ENCODE results near the gene HDAC3. TPM values are rescaled to one million over a fixed set of nuclear protein-coding genes. Genes with fewer than 3 reads are reported as not detected.

Gene HDAC3
- 44.7 TPM for total RNA-seq

DNA sequence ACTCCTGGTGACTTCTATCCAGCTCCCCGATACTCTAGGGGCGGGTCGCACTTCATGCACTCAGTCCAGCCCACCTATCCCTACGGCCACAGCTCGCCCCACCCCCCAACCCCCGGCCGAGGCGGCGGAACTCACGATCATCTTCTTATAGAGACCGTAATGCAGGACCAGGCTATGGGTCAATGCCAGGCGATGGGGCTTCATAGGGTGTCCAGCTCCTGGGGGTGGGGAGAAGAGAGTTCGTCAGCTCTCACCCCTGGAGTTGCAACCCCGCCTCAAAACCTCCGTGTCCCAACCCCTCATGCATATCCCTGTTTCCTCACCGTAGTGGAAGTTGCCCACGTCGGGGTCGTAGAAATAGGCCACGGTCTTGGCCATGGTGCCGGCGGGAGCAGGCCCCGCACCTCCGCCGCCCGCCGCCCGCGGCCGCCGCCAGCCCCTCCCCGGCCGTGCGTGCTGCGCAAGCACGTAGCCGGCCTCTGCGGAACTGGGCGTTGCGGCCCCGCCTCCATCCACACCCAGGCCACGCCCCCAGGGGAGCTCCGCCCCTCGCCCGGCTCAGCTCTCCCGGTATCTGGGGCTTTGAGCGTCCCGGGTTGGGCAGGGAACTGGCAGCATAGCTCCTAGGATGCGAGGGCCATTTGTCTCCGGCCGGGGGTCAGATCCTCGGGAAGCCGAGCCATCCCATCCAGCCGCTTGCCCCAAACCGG lies at the start of gene HDAC3, which contains the start of gene RELL2:
HDAC3 (minus strand) TSS at position 437 of the 710 bp plus-strand sequence; CDS start at position 378, 59 bp downstream.
RELL2 (plus strand) TSS at position 585 of the 710 bp plus-strand sequence. CDS start 1,229 bp downstream, outside the sequence.
- peaks cover 0 to 4% of the 10 kb centered on the region in 2 donors for H3K36me3 ChIP-seq
- H3K27ac ChIP-seq, result peak within 1 kb of the TSS; percentile 73
- H3K4me1 ChIP-seq, result peaks cover 34% of the 10 kb centered on the region
- peak; percentile 8 to 66 for TF ChIP-seq POLR2AphosphoS5 (IDR thresholded peaks at IDR 0.05; ENCODE audit: insufficient read depth in 1 of 2, low read depth in 1 of 2)
- TF ChIP-seq POLR2A (IDR thresholded peaks at IDR 0.05), result peak in 1 of 2 donors; percentile 85
- no peak for TF ChIP-seq CTCF (IDR thresholded peaks at IDR 0.05)
- peak in 1 of 2 donors; percentile 90 for DNase-seq (ENCODE audit: extremely low spot score in 2 of 2)
- no peaks in the 10 kb centered on the region for H3K27me3 ChIP-seq
- H3K9me3 ChIP-seq, result no peaks in the 10 kb centered on the region
- peak within 1 kb of the TSS; percentile 85 to 90 for H3K4me3 ChIP-seq
- intact Hi-C loops (cut with DNase I), result no loop called here

DNA sequence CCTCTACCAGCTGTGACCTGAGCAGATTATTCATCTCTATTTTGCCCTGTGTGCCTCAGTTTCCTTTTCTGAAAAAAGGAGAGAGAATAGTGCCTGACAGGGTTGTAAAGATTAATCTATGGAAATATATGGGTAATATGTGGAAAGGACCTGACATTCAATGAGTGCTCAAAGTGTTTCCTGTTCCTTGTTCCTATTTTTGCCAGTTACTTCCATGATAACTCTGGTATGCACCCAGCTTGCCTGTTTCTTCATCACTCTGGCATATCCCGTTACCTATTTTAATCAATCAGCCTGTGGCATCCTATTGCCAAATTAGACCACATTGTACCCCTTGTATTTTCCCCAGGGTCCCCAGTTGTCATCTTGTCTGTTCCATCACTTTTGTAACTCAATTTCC lies 48.9 kb upstream of the HDAC3 start:
- H3K9me3 ChIP-seq, result no peaks in the 10 kb centered on the region
- no peak overlapping the region for H3K4me3 ChIP-seq
- no peaks in the 10 kb centered on the region for H3K36me3 ChIP-seq
- peaks cover 21% of the 10 kb centered on the region for H3K4me1 ChIP-seq
- intact Hi-C loops (cut with DNase I), result no loop called here
- no peaks in the 10 kb centered on the region for H3K27me3 ChIP-seq
- no peak overlapping the region for H3K27ac ChIP-seq
- DNase-seq (ENCODE audit: extremely low spot score in 2 of 2), result no peak
- TF ChIP-seq POLR2A (IDR thresholded peaks at IDR 0.05), result no peak
- no peak for TF ChIP-seq POLR2AphosphoS5 (IDR thresholded peaks at IDR 0.05; ENCODE audit: insufficient read depth in 1 of 2, low read depth in 1 of 2)
- TF ChIP-seq CTCF (IDR thresholded peaks at IDR 0.05), result no peak

GRCh38 chr5:141683596-141684141 lies 47.0 kb upstream of the HDAC3 start:
- H3K4me3 ChIP-seq, result no peak overlapping the region
- no peak for DNase-seq (ENCODE audit: extremely low spot score in 2 of 2)
- TF ChIP-seq POLR2A (IDR thresholded peaks at IDR 0.05) (no peak), POLR2AphosphoS5 (IDR thresholded peaks at IDR 0.05; ENCODE audit: insufficient read depth in 1 of 2, low read depth in 1 of 2) (no peak), CTCF (IDR thresholded peaks at IDR 0.05) (no peak)
- H3K4me1 ChIP-seq, result peaks cover 29% of the 10 kb centered on the region
- H3K36me3 ChIP-seq, result no peaks in the 10 kb centered on the region
- intact Hi-C loops (cut with DNase I), result no loop called here
- no peaks in the 10 kb centered on the region for H3K27me3 ChIP-seq
- H3K9me3 ChIP-seq, result no peaks in the 10 kb centered on the region
- no peak overlapping the region for H3K27ac ChIP-seq

- peak in 1 of 2 donors; percentile 53 for TF ChIP-seq POLR2AphosphoS5 (IDR thresholded peaks at IDR 0.05; ENCODE audit: insufficient read depth in 1 of 2, low read depth in 1 of 2)
- TF ChIP-seq POLR2A (IDR thresholded peaks at IDR 0.05), result no peak
- TF ChIP-seq CTCF (IDR thresholded peaks at IDR 0.05), result no peak
- Histone ChIP-seq H3K4me3 (peak within 1 kb of the TSS; percentile 49), H3K4me1 (peaks cover 29% of the 10 kb centered on the region), H3K27ac (peak within 1 kb of the TSS; percentile 76), H3K36me3 (no peaks in the 10 kb centered on the region), H3K9me3 (no peaks in the 10 kb centered on the region), H3K27me3 (no peaks in the 10 kb centered on the region)
- no peak for DNase-seq (ENCODE audit: extremely low spot score in 2 of 2)
- intact Hi-C loops (cut with DNase I), result no loop called here
Measured at GRCh38 chr5:141681695-141682641, 45.3 kb upstream of the HDAC3 start, which contains the start of gene ARAP3. ARAP3 (minus strand) TSS chr5:141682230; CDS start chr5:141680486, 1,744 bp downstream.

Measured in vagina (tissue), 2 donors.